SK-N-SH treated with all-trans-retinoic acid at 6 μM for 48 hours (cell line): ENCODE data around the gene FKBP6.

Experiments
- ARNTL ChIP-seq: fragments of 450-650 bp; formaldehyde crosslinking; IDR thresholded peaks from 2 replicates; pipeline ENCODE4 v1.5.0; 2020; ENCODE audit warnings: low read depth, mild to moderate bottlenecking, moderate library complexity, borderline replicate concordance
- CREB5 ChIP-seq: fragments of 250-450 bp; sonication (Bioruptor Pico); IDR thresholded peaks from 2 replicates; pipeline ENCODE4 v1.5.1; 2020; ENCODE audit warnings: low read depth, mild to moderate bottlenecking, moderate library complexity
- ZC3H10 ChIP-seq: fragments of 250-450 bp; sonication (Bioruptor Pico); IDR thresholded peaks from 2 replicates; pipeline ENCODE4 v1.5.1; 2021; ENCODE audit warnings: mild to moderate bottlenecking, moderate library complexity

DNA sequence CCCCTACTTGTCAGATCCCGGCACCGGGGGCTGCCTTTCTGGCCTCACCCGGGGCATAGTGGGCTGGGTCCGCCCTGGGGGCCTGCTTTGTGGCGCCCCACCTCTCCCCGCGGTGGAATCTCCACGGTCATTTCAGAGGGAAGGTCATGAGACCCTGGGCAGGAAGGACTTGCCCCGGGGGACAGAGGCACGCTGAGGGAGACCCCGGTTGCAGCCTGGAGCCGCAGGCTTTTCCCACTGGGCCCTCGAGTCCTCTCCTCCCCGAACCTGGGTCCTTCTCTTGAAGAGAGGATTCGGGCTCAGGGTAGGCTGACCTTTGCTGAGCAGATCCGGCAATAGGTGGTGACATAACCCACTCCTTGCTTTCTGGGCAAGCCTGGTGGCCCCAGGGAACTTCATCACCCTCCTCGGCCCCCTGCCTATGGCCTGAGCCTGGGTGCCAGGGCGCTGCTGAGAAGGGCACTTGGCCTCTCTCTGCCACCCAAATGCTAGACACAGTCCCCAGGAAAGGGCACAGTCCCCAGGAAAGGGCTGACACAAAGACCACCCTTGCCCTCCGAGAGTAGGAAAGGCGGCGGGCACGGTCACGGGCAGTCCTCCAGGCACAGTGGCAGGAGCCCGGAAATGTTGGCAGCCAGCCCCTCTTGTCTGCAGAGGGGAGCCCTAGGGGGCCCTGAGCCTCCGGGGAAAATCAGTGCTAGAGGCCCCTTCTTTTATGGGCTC lies 36.2 kb downstream of the FKBP6 start:
- TF ChIP-seq CREB5 (no peak), ZC3H10 (CRISPR knock-in tag) (no peak), ARNTL (CRISPR knock-in tag) (no peak)
